Measurements from ENCODE around the gene PHYH.

Gene PHYH

GRCh38 chr10:13329565-13329964 lies 29.7 kb upstream of the PHYH start:
- H3K27ac ChIP-seq (ENCODE audit: poor library complexity, severe bottlenecking) = no peak overlapping the region
- DNase-seq (ENCODE audit: low spot score) (no peak), ATAC-seq (ENCODE audit: low read depth) (no peak)
- no peak for TF ChIP-seq CTCF (IDR thresholded peaks at IDR 0.05; ENCODE audit: poor library complexity, severe bottlenecking)
- no peak overlapping the region for H3K4me3 ChIP-seq (ENCODE audit: severe bottlenecking)
- no peaks in the 10 kb centered on the region for H3K9me3 ChIP-seq (ENCODE audit: severe bottlenecking)
- peaks cover 86% of the 10 kb centered on the region for H3K36me3 ChIP-seq (ENCODE audit: low read depth)
- no peaks in the 10 kb centered on the region for H3K27me3 ChIP-seq (ENCODE audit: insufficient read depth, poor library complexity, severe bottlenecking)
- no peaks in the 10 kb centered on the region for H3K4me1 ChIP-seq (ENCODE audit: insufficient read depth, poor library complexity, severe bottlenecking)

- peaks cover 87% of the 10 kb centered on the region for H3K36me3 ChIP-seq (ENCODE audit: low read depth)
- ATAC-seq (ENCODE audit: low read depth) = no peak
- TF ChIP-seq CTCF (IDR thresholded peaks at IDR 0.05; ENCODE audit: poor library complexity, severe bottlenecking) = no peak
Observed at GRCh38 chr10:13328613-13329012, 28.7 kb upstream of the PHYH start.

GRCh38 chr10:13328126-13328525 lies 28.3 kb upstream of the PHYH start:
- TF ChIP-seq CTCF (IDR thresholded peaks at IDR 0.05; ENCODE audit: poor library complexity, severe bottlenecking) = no peak
- Histone ChIP-seq H3K9me3 (ENCODE audit: severe bottlenecking) (no peaks in the 10 kb centered on the region), H3K27ac (ENCODE audit: poor library complexity, severe bottlenecking) (no peak overlapping the region), H3K36me3 (ENCODE audit: low read depth) (peaks cover 87% of the 10 kb centered on the region), H3K4me3 (ENCODE audit: severe bottlenecking) (no peak overlapping the region), H3K27me3 (ENCODE audit: insufficient read depth, poor library complexity, severe bottlenecking) (no peaks in the 10 kb centered on the region), H3K4me1 (ENCODE audit: insufficient read depth, poor library complexity, severe bottlenecking) (no peaks in the 10 kb centered on the region)
- ATAC-seq (ENCODE audit: low read depth) = no peak
- DNase-seq (ENCODE audit: low spot score) = no peak

More at GRCh38 chr10:13328613-13329012, 28.7 kb upstream of the PHYH start:
- H3K27me3 ChIP-seq (ENCODE audit: insufficient read depth, poor library complexity, severe bottlenecking) = no peaks in the 10 kb centered on the region
- no peak overlapping the region for H3K27ac ChIP-seq (ENCODE audit: poor library complexity, severe bottlenecking)
- no peaks in the 10 kb centered on the region for H3K9me3 ChIP-seq (ENCODE audit: severe bottlenecking)
- H3K4me3 ChIP-seq (ENCODE audit: severe bottlenecking) = no peak overlapping the region
- no peak for DNase-seq (ENCODE audit: low spot score)
- no peaks in the 10 kb centered on the region for H3K4me1 ChIP-seq (ENCODE audit: insufficient read depth, poor library complexity, severe bottlenecking)

- no peaks in the 10 kb centered on the region for H3K27me3 ChIP-seq (ENCODE audit: insufficient read depth, poor library complexity, severe bottlenecking)
- no peaks in the 10 kb centered on the region for H3K9me3 ChIP-seq (ENCODE audit: severe bottlenecking)
- H3K36me3 ChIP-seq (ENCODE audit: low read depth) = peaks cover 93% of the 10 kb centered on the region
- ATAC-seq (ENCODE audit: low read depth) (no peak), DNase-seq (ENCODE audit: low spot score) (no peak)
- TF ChIP-seq CTCF (IDR thresholded peaks at IDR 0.05; ENCODE audit: poor library complexity, severe bottlenecking) = no peak
- no peak overlapping the region for H3K27ac ChIP-seq (ENCODE audit: poor library complexity, severe bottlenecking)
- no peaks in the 10 kb centered on the region for H3K4me1 ChIP-seq (ENCODE audit: insufficient read depth, poor library complexity, severe bottlenecking)
- H3K4me3 ChIP-seq (ENCODE audit: severe bottlenecking) = no peak overlapping the region
Observed at GRCh38 chr10:13327534-13327933, 27.7 kb upstream of the PHYH start.

- Histone ChIP-seq H3K4me3 (ENCODE audit: severe bottlenecking) (no peak overlapping the region), H3K27ac (ENCODE audit: poor library complexity, severe bottlenecking) (no peak overlapping the region), H3K36me3 (ENCODE audit: low read depth) (peaks cover 80% of the 10 kb centered on the region), H3K27me3 (ENCODE audit: insufficient read depth, poor library complexity, severe bottlenecking) (no peaks in the 10 kb centered on the region), H3K4me1 (ENCODE audit: insufficient read depth, poor library complexity, severe bottlenecking) (no peaks in the 10 kb centered on the region), H3K9me3 (ENCODE audit: severe bottlenecking) (no peaks in the 10 kb centered on the region)
- no peak for ATAC-seq (ENCODE audit: low read depth)
- DNase-seq (ENCODE audit: low spot score) = no peak
- TF ChIP-seq CTCF (IDR thresholded peaks at IDR 0.05; ENCODE audit: poor library complexity, severe bottlenecking) = no peak
Observed at GRCh38 chr10:13322615-13323148, 22.8 kb upstream of the PHYH start.

Measured in RWPE2 (cell line).